Coronary artery (tissue), 2 donors: ENCODE results near the gene LPIN3.

Source experiments
- DNase-seq: peaks from one replicate; pipeline ENCODE4 v3.0.0-alpha.2; 2017; ENCODE audit warnings: low spot score
- H3K27ac ChIP-seq, 2 donors: fragments of 200-600 bp; sonication (generic); one replicate each; pipeline ENCODE4 v1.5.1; 2016 to 2019
- H3K4me3 ChIP-seq: fragments of 200-600 bp; sonication (generic); 2 replicates; pipeline ENCODE4 v1.5.1; 2016; ENCODE audit warnings: mild to moderate bottlenecking, moderate library complexity
- TF ChIP-seq, protein P1 (sequence below): fragments of 200-600 bp; sonication (generic); IDR thresholded peaks from one replicate; pipeline ENCODE4 v1.5.1; 2019; ENCODE audit warnings: antibody characterized with exemption

LPIN3 gene

DNA sequence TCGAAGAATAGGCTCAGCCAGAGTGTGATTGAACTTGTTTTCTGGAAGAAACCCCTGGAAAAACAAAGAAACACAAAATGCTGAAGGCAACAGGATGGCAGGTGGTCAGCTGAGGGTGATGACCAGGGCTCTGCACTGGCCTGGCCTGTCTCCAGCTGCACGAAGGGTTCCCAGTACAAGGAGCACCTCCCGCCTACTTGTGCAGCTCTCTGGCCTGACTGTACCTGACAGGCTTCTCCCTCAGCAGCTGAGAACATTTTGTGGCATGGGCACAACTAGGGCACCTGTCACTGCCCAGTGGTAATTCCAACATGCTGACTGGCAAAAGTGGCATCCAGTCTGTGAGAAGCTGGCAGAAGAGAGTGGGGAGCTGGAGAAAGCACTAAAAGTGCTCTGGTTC is 64.8 kb downstream of the LPIN3 start:
- DNase-seq, result no peak
- Histone ChIP-seq H3K27ac (no peak overlapping the region), H3K4me3 (no peak overlapping the region)
- TF ChIP-seq, protein P1, sequence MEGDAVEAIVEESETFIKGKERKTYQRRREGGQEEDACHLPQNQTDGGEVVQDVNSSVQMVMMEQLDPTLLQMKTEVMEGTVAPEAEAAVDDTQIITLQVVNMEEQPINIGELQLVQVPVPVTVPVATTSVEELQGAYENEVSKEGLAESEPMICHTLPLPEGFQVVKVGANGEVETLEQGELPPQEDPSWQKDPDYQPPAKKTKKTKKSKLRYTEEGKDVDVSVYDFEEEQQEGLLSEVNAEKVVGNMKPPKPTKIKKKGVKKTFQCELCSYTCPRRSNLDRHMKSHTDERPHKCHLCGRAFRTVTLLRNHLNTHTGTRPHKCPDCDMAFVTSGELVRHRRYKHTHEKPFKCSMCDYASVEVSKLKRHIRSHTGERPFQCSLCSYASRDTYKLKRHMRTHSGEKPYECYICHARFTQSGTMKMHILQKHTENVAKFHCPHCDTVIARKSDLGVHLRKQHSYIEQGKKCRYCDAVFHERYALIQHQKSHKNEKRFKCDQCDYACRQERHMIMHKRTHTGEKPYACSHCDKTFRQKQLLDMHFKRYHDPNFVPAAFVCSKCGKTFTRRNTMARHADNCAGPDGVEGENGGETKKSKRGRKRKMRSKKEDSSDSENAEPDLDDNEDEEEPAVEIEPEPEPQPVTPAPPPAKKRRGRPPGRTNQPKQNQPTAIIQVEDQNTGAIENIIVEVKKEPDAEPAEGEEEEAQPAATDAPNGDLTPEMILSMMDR, result no peak

- DNase-seq, result no peak
- H3K27ac ChIP-seq, result no peak overlapping the region
- TF ChIP-seq, protein P1, result no peak
- H3K4me3 ChIP-seq, result no peak overlapping the region
These were observed 65.7 kb downstream of the LPIN3 start for GRCh38 chr20:41406353-41406752.

GRCh38 chr20:41406896-41407444 is 66.3 kb downstream of the LPIN3 start:
- TF ChIP-seq, protein P1, result no peak
- Histone ChIP-seq H3K27ac (no peak overlapping the region), H3K4me3 (no peak overlapping the region)
- DNase-seq, result no peak

DNA sequence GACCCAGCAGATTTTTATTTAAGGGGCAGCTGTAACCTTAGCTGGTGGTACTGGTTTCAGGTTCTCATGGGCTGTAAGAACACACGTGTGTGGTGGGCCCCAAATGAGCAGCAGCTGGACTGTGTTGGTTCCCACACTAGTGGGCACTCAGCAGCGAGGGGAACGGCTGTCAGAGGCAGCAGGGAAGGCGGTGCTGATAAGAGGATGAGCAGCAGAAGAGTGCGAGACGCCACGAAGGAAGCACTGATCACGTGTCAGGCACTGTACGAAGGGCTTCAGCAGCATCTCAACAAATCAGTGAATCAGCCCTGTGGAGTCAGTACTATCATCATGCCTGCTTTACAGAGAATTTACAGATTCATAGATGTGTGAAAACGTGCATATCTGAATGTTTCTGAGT is 67.0 kb downstream of the LPIN3 start:
- Histone ChIP-seq H3K4me3 (no peak overlapping the region), H3K27ac (no peak overlapping the region)
- TF ChIP-seq, protein P1, result no peak
- no peak for DNase-seq

DNA sequence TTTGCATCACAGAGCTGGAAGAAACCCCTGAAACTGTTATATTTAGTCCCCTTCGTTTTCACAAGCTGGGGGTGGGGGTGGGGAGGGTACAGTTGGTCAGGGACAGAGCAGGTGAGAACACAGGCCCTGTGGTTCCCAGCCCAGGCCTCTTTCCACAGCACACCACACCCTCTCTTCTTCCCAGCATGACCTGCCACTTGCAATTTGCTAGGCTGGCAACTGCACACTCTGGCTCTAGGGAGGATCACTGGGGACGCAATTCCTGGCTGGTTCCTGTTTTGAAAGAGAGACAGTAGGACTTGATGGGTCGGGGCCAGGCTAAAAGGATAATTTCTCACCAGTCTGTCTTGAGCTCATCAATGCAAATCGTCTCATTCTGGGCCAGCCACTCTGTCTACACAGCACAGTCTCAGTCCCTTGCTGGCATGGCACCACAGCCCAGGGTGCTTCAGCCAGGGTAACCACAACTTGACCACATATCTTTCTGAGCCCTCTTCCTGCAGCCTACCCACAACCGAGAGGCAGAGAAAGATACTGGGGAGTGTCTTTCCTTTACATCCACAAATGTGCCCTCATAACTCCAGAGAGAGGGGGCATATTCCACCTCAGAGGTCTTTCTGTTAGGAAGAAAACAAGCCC is 67.7 kb downstream of the LPIN3 start:
- TF ChIP-seq, protein P1, result no peak
- Histone ChIP-seq H3K27ac (no peak overlapping the region), H3K4me3 (no peak overlapping the region)
- DNase-seq, result no peak

DNA sequence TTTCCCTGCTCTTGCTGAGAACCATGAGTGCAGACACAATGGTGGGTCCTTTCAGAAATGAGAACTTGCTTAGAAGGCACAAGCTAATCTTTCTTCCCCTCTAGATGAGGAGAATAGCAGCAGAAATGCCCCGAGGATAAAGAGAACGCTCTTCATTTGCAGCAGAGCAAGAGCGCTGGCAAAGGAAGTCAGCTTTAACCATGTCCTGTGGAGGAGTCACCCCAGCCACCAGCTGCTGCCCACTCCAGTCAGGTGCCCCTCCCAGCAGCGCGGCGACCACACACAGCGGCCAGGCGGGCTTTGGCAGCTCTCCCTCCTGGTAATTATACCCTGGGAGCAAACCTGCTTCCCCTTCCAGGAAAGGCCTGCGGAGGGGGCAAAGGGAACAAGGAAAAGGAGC is 68.4 kb downstream of the LPIN3 start:
- Histone ChIP-seq H3K4me3 (no peak overlapping the region), H3K27ac (no peak overlapping the region)
- DNase-seq, result no peak
- TF ChIP-seq, protein P1, result no peak
